Natural killer cell (primary cell): Measurements from ENCODE around the gene HBQ1. TPM values are rescaled to one million over a fixed set of nuclear protein-coding genes. Genes with fewer than 3 reads are reported as not detected.

Experiments used
- ATAC-seq, 3 donors: fragments of 150-1000 bp in 2 of 3; fragments of 200-7000 bp in 1 of 3; cut with Tn5 transposase; 1 replicate in 1 of 3; 2 replicates in 2 of 3; pipeline ENCODE4 v1.10.0; 2021; ENCODE audit warnings: mild to moderate bottlenecking in 2 of 3, moderate library complexity in 2 of 3
- DNase-seq, 2 donors: peaks; one replicate each; pipeline versions ENCODE4 v3.0.0 to v3.0.0-alpha.2; 2013 to 2021; ENCODE audit warnings: mixed read lengths in 1 of 2
- H3K27ac ChIP-seq: one replicate; pipeline ENCODE4 v1.5.1; 2013; ENCODE audit warnings: mild to moderate bottlenecking, low read length
- H3K27me3 ChIP-seq: one replicate; pipeline ENCODE4 v1.6.1; 2013; ENCODE audit warnings: low read length; ENCODE audit not compliant: control insufficient read depth, insufficient read depth
- H3K36me3 ChIP-seq: one replicate; pipeline ENCODE4 v1.6.1; 2013; ENCODE audit warnings: low read length; ENCODE audit not compliant: control insufficient read depth, insufficient read depth
- H3K4me1 ChIP-seq: one replicate; pipeline ENCODE4 v1.6.1; 2013; ENCODE audit warnings: low read length; ENCODE audit not compliant: control insufficient read depth, insufficient read depth
- H3K4me3 ChIP-seq: one replicate; pipeline ENCODE4 v1.5.1; 2013; ENCODE audit warnings: low read length
- H3K9me3 ChIP-seq: one replicate; pipeline ENCODE4 v1.6.1; 2013; ENCODE audit warnings: low read length; ENCODE audit not compliant: control insufficient read depth, insufficient read depth
- H3K27ac Mint-ChIP-seq, 2 donors: one replicate each; pipeline ENCODE4 v1.8.0; 2022; ENCODE audit warnings: mild to moderate bottlenecking in 2 of 2, mixed read lengths in 2 of 2, moderate library complexity in 1 of 2
- H3K27me3 Mint-ChIP-seq, 2 donors: one replicate each; pipeline ENCODE4 v1.8.0; 2022; ENCODE audit warnings: low read depth in 2 of 2, mixed read lengths in 2 of 2
- H3K36me3 Mint-ChIP-seq: one replicate; pipeline ENCODE4 v1.8.0; 2022; ENCODE audit warnings: mixed read lengths
- H3K4me1 Mint-ChIP-seq, 2 donors: one replicate each; pipeline ENCODE4 v1.8.0; 2022; ENCODE audit warnings: mixed read lengths in 2 of 2
- H3K4me3 Mint-ChIP-seq: one replicate; pipeline ENCODE4 v1.8.0; 2022; ENCODE audit warnings: mild to moderate bottlenecking, moderate library complexity, mixed read lengths
- H3K9me3 Mint-ChIP-seq, 2 donors: one replicate each; pipeline ENCODE4 v1.8.0; 2022; ENCODE audit warnings: mixed read lengths in 2 of 2
- CTCF ChIP-seq: fragments of 200-600 bp; IDR thresholded peaks from one replicate; pipeline ENCODE4 v1.8.0; 2022; ENCODE audit warnings: antibody characterized with exemption
- WGBS: methylation state at CpG from one replicate; pipeline ENCODE4 v1.1.7; 2013; ENCODE audit warnings: missing lambda C conversion rate; ENCODE audit not compliant: insufficient coverage; 5-methylcytosine and 5-hydroxymethylcytosine counted together
- intact Hi-C: fragments of 100-400 bp; cut with micrococcal nuclease; formaldehyde crosslinking; loops from one replicate; pipeline ENCODE4 v1.14.2; 2022
- total RNA-seq, 4 donors: library from RNA; stranded (reverse); fragments of 120-200 nt in 1 of 4; gene quantifications; one replicate each; pipeline versions ENCODE4 v1.2.3 to v1.2.4, GENCODE V29; 2013 to 2022

Gene HBQ1
- total RNA-seq, 3 donors from 2014 or later (not counting 1 experiment from before 2014, with no cell fraction given), result 1.0 to 2.0 TPM; not detected in 1

- Mint-ChIP-seq H3K9me3 (no peaks in the 10 kb centered on the region), H3K4me1 (no peaks in the 10 kb centered on the region), H3K36me3 (no peaks in the 10 kb centered on the region), H3K4me3 (no peak overlapping the region), H3K27me3 (no peaks in the 10 kb centered on the region), H3K27ac (no peak overlapping the region)
- ATAC-seq, result no peak
- Histone ChIP-seq H3K27me3 (no peaks in the 10 kb centered on the region), H3K36me3 (peaks cover 25% of the 10 kb centered on the region), H3K9me3 (no peaks in the 10 kb centered on the region), H3K27ac (no peak overlapping the region), H3K4me1 (peaks cover 15% of the 10 kb centered on the region), H3K4me3 (no peak overlapping the region)
- TF ChIP-seq CTCF, result no peak
- DNase-seq, result no peak
- WGBS, result 94% methylated on average over 13 of the region's 13 CpGs
- intact Hi-C loops, result no loop called here
Observed at GRCh38 chr16:185213-185612, 5.0 kb downstream of the HBQ1 start.

GRCh38 chr16:185691-186090, 5.4 kb downstream of the HBQ1 start:
- H3K4me3 ChIP-seq, result no peak overlapping the region

GRCh38 chr16:187330-187729, 7.1 kb downstream of the HBQ1 start:
- no peak overlapping the region for H3K4me3 ChIP-seq
- no peak for ATAC-seq
- no peaks in the 10 kb centered on the region for H3K36me3 Mint-ChIP-seq
- no peaks in the 10 kb centered on the region for H3K27me3 ChIP-seq
- no peak for TF ChIP-seq CTCF
- no peak overlapping the region for H3K27ac Mint-ChIP-seq
- H3K4me1 ChIP-seq, result no peaks in the 10 kb centered on the region
- DNase-seq, result no peak
- no peaks in the 10 kb centered on the region for H3K9me3 ChIP-seq
- H3K4me1 Mint-ChIP-seq, result peaks cover 0 to 5% of the 10 kb centered on the region in 2 donors
- no peaks in the 10 kb centered on the region for H3K27me3 Mint-ChIP-seq
- H3K27ac ChIP-seq, result no peak overlapping the region
- intact Hi-C loops, result no loop called here
- no peaks in the 10 kb centered on the region for H3K9me3 Mint-ChIP-seq
- 96% methylated on average over 7 of the region's 8 CpGs for whole genome bisulfite sequencing
- peaks cover 38% of the 10 kb centered on the region for H3K36me3 ChIP-seq
- no peak overlapping the region for H3K4me3 Mint-ChIP-seq

More at GRCh38 chr16:185691-186090, 5.4 kb downstream of the HBQ1 start:
- ATAC-seq (no peak), DNase-seq (no peak)
- 94% methylated on average over 7 of the region's 11 CpGs for WGBS
- peaks cover 11% of the 10 kb centered on the region for H3K4me1 ChIP-seq
- TF ChIP-seq CTCF, result no peak
- H3K27ac ChIP-seq, result no peak overlapping the region
- H3K36me3 Mint-ChIP-seq, result no peaks in the 10 kb centered on the region
- H3K9me3 ChIP-seq, result no peaks in the 10 kb centered on the region
- H3K9me3 Mint-ChIP-seq, result no peaks in the 10 kb centered on the region
- no peak overlapping the region for H3K4me3 Mint-ChIP-seq
- no peak overlapping the region for H3K27ac Mint-ChIP-seq
- intact Hi-C loops, result no loop called here
- no peaks in the 10 kb centered on the region for H3K4me1 Mint-ChIP-seq
- peaks cover 25% of the 10 kb centered on the region for H3K36me3 ChIP-seq
- H3K27me3 Mint-ChIP-seq, result no peaks in the 10 kb centered on the region
- H3K27me3 ChIP-seq, result no peaks in the 10 kb centered on the region

GRCh38 chr16:188674-189073, 8.4 kb downstream of the HBQ1 start:
- Histone ChIP-seq H3K27ac (no peak overlapping the region), H3K4me1 (no peaks in the 10 kb centered on the region), H3K4me3 (no peak overlapping the region), H3K36me3 (peaks cover 46% of the 10 kb centered on the region), H3K9me3 (no peaks in the 10 kb centered on the region), H3K27me3 (no peaks in the 10 kb centered on the region)
- Mint-ChIP-seq H3K36me3 (no peaks in the 10 kb centered on the region), H3K9me3 (no peaks in the 10 kb centered on the region), H3K27ac (peak overlapping the region; percentile 49 to 59), H3K27me3 (no peaks in the 10 kb centered on the region), H3K4me1 (peaks cover 0 to 5% of the 10 kb centered on the region in 2 donors), H3K4me3 (no peak overlapping the region)
- peak in 1 of 2 donors; percentile 56 for DNase-seq
- WGBS, result 63% methylated on average over 8 of the region's 8 CpGs
- intact Hi-C loops, result no loop called here
- ATAC-seq, result peak in 2 of 3 donors; percentile 57 to 67
- peak; percentile 17 for TF ChIP-seq CTCF
